NCI-H2029 (cell line): ENCODE results near the gene KRTAP2-4.
"Not testable (repeated sequence)": the region's sequence is repeated elsewhere in the genome, so short reads cannot be mapped to it uniquely, and the experiment has no call there.

Experiments
- DNase-seq: peaks from one replicate; lab custom pipeline; 2025; lab: John Stamatoyannopoulos, UW

The KRTAP2-4 gene

GRCh38 chr17:41071606-41072360 lies 6.1 kb upstream of the KRTAP2-4 start:
- DNase-seq: no peak

- DNase-seq: no peak
Observed at GRCh38 chr17:41069031-41069430, 3.4 kb upstream of the KRTAP2-4 start.

GRCh38 chr17:41067281-41067680 lies 1.6 kb upstream of the KRTAP2-4 start:
- no peak for DNase-seq

GRCh38 chr17:41065016-41065689 lies 526 bp downstream of the KRTAP2-4 start:
- not testable (repeated sequence) for DNase-seq

GRCh38 chr17:41064301-41064700 lies 1.4 kb downstream of the KRTAP2-4 start:
- DNase-seq: no peak

GRCh38 chr17:41063449-41063848 lies 2.2 kb downstream of the KRTAP2-4 start:
- no peak for DNase-seq

- DNase-seq: no peak
Observed at GRCh38 chr17:41061964-41062363, 3.7 kb downstream of the KRTAP2-4 start.

GRCh38 chr17:41060052-41060604 lies 5.6 kb downstream of the KRTAP2-4 start, which contains the start of gene KRTAP2-3:
TSS of gene KRTAP2-3 (minus strand) at chr17:41060114. CDS start at chr17:41060050, 64 bp downstream.
- DNase-seq: no peak

GRCh38 chr17:41059276-41060051 lies 6.2 kb downstream of the KRTAP2-4 start:
- not testable (repeated sequence) for DNase-seq

- no peak for DNase-seq
Observed at GRCh38 chr17:41058741-41059140, 6.9 kb downstream of the KRTAP2-4 start.

GRCh38 chr17:41057547-41057946 lies 8.1 kb downstream of the KRTAP2-4 start:
- DNase-seq: no peak

- DNase-seq: not testable (repeated sequence)
Observed at GRCh38 chr17:41055130-41055529, 10.5 kb downstream of the KRTAP2-4 start, which contains the start of gene KRTAP2-2. TSS of gene KRTAP2-2 (minus strand) at chr17:41055230. CDS start at chr17:41055211, 19 bp downstream.

- DNase-seq: not testable (repeated sequence)
Observed at GRCh38 chr17:41054556-41054955, 11.1 kb downstream of the KRTAP2-4 start.

- DNase-seq: no peak
Observed at GRCh38 chr17:41054025-41054424, 11.7 kb downstream of the KRTAP2-4 start.

- DNase-seq: no peak
Observed at GRCh38 chr17:41052566-41052965, 13.1 kb downstream of the KRTAP2-4 start.

GRCh38 chr17:41049110-41049509 lies 16.6 kb downstream of the KRTAP2-4 start:
- DNase-seq: no peak

- no peak for DNase-seq
Observed at GRCh38 chr17:41048441-41048840, 17.2 kb downstream of the KRTAP2-4 start.

GRCh38 chr17:41046735-41047465 lies 18.8 kb downstream of the KRTAP2-4 start, which contains the start of gene KRTAP2-1:
TSS of gene KRTAP2-1 (minus strand) at chr17:41047316. CDS start at chr17:41047267, 49 bp downstream.
- DNase-seq: not testable (repeated sequence)

- DNase-seq: no peak
Observed at GRCh38 chr17:41042953-41043352, 22.7 kb downstream of the KRTAP2-4 start.

GRCh38 chr17:41040783-41041571 lies 24.7 kb downstream of the KRTAP2-4 start, which contains the start of gene KRTAP1-1:
TSS of gene KRTAP1-1 (minus strand) at chr17:41041450. CDS start at chr17:41041397, 53 bp downstream.
- peak; percentile 64 for DNase-seq
